Lung (tissue), 12 donors: ENCODE results near the gene NKAIN2. TPM values are rescaled to one million over a fixed set of nuclear protein-coding genes. Genes with fewer than 3 reads are reported as not detected.

Experiments
- ATAC-seq: fragments of 200-7000 bp; cut with Tn5 transposase; one replicate; pipeline ENCODE4 v1.9.1; 2020; ENCODE audit warnings: moderate number of reproducible peaks; ENCODE audit not compliant: insufficient read depth, low FRiP score
- DNase-seq, 3 donors: peaks; one replicate each; pipeline ENCODE4 v3.0.0-alpha.2; 2013 to 2017
- H3K27ac ChIP-seq, 2 donors: one replicate each; pipeline ENCODE4 v1.5.1; 2013; ENCODE audit warnings: mild to moderate bottlenecking in 2 of 2, moderate library complexity in 2 of 2, control low read depth in 1 of 2, inconsistent platforms in 1 of 2, low read depth in 1 of 2, low read length in 1 of 2
- H3K27me3 ChIP-seq, 3 donors: one replicate each; pipeline ENCODE4 v1.5.1; 2013; ENCODE audit warnings: low read length in 2 of 3; ENCODE audit not compliant: control insufficient read depth in 3 of 3, insufficient read depth in 3 of 3
- H3K36me3 ChIP-seq, 4 donors: one replicate each; pipeline ENCODE4 v1.5.1; 2013; ENCODE audit warnings: low read length in 4 of 4, mild to moderate bottlenecking in 1 of 4, moderate library complexity in 1 of 4; ENCODE audit not compliant: control insufficient read depth in 4 of 4, insufficient read depth in 4 of 4
- H3K4me1 ChIP-seq, 5 donors: one replicate each; pipeline ENCODE4 v1.5.1; 2013; ENCODE audit warnings: low read length in 5 of 5, mild to moderate bottlenecking in 2 of 5, moderate library complexity in 1 of 5; ENCODE audit not compliant: control insufficient read depth in 5 of 5, insufficient read depth in 5 of 5
- H3K4me3 ChIP-seq: one replicate; pipeline ENCODE4 v1.5.1; 2013; ENCODE audit warnings: mild to moderate bottlenecking, control low read depth, moderate library complexity
- H3K9ac ChIP-seq, 2 donors: one replicate each; pipeline ENCODE4 v1.5.1; 2013; ENCODE audit warnings: low read length in 2 of 2, control low read depth in 1 of 2; ENCODE audit not compliant: insufficient read depth in 1 of 2
- H3K9me3 ChIP-seq, 4 donors: one replicate each; pipeline ENCODE4 v1.5.1; 2013; ENCODE audit warnings: low read length in 3 of 4, mild to moderate bottlenecking in 1 of 4, moderate library complexity in 1 of 4; ENCODE audit not compliant: control insufficient read depth in 4 of 4, insufficient read depth in 3 of 4
- CTCF ChIP-seq: IDR thresholded peaks from 2 replicates; pipeline ENCODE4 v1.5.1; 2012; ENCODE audit warnings: mild to moderate bottlenecking; ENCODE audit errors: control extremely low read depth, extremely low read depth
- WGBS, 2 donors: extraction: QIAGEN DNeasy Blood & Tissue Kit; methylation state at CpG; one replicate each; pipeline ENCODE4 v1.1.7; 2013; 5-methylcytosine and 5-hydroxymethylcytosine counted together
- polyA plus RNA-seq, 2 donors: library from polyadenylated mRNA; stranded (reverse); fragments of 200-250 nt; gene quantifications; one replicate each; pipeline ENCODE4 v1.2.1, GENCODE V29; 2013
- total RNA-seq, 2 donors: library from RNA; depleted of rRNA in 1 of 2; stranded (reverse); fragments of >200 nt in 1 of 2; gene quantifications; one replicate each; pipeline ENCODE4 v1.2.1, GENCODE V29; 2014 to 2021
- donor health status: control.
- donor health status: control.
- donor health status: Bipolar disorder and iron deficiency.
- donor health status: healthy.
- donor health status: DM: yes; HTN: yes; CAD: no.

NKAIN2 gene
- total and polyA plus RNA-seq, 4 donors, result 0.01 to 4.4 TPM; not detected in 2

DNA sequence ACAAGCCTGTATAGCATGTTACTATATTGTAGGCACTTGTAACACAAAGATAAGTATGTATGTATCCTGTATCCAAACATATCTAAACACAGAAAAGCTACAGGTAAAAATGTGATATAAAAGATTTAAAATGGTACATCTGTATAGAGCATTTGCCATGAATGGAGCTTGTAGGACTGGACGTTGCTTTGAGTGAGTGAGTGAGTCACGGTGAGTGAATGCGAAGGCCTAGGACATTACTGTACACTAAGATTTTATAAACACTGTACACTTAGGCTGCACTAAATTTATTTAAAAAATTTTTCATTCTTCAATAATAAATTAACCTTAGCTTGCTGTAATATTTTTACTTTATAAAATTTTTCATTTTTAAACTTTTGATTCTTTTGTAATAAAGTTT lies 136.9 kb downstream of the NKAIN2 start:
- ATAC-seq, result no peak
- Histone ChIP-seq H3K4me1 (peaks cover 0 to 4% (median 0%) of the 10 kb centered on the region in 5 donors), H3K9ac (no peak overlapping the region), H3K4me3 (no peak overlapping the region), H3K27ac (no peak overlapping the region), H3K27me3 (no peaks in the 10 kb centered on the region), H3K9me3 (no peaks in the 10 kb centered on the region), H3K36me3 (no peaks in the 10 kb centered on the region)
- TF ChIP-seq CTCF, result no peak
- 92 to 97% methylated on average over 3 of the region's 3 CpGs for WGBS, 2 donors
- DNase-seq, result no peak

DNA sequence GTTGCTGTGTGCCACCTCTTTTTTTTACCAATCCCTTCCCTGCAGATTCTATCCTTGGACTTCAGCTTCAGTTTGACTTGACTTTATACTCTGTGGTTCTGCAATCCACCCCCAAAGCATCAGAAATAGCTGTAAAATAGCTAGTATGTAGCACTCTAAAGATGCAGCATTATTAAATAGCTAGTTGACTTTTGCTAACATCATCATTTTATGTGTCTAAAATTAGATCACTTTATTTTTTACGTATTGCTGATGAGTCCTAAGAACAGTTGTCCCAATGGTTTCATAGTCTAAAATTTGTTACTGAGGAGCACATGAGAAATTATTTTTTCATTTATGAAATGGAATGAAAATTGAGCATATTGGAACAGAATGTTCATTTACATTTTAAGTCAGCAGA lies 138.2 kb downstream of the NKAIN2 start:
- no peak for DNase-seq
- Histone ChIP-seq H3K9ac (no peak overlapping the region), H3K4me3 (no peak overlapping the region), H3K4me1 (peaks cover 0 to 4% (median 0%) of the 10 kb centered on the region in 5 donors), H3K27me3 (peaks cover 0 to 3% (median 0%) of the 10 kb centered on the region in 3 donors), H3K36me3 (no peaks in the 10 kb centered on the region), H3K9me3 (no peaks in the 10 kb centered on the region), H3K27ac (no peak overlapping the region)
- WGBS, 2 donors, result 79 to 91% methylated on average over 1 of the region's 1 CpG
- no peak for ATAC-seq
- TF ChIP-seq CTCF, result no peak

DNA sequence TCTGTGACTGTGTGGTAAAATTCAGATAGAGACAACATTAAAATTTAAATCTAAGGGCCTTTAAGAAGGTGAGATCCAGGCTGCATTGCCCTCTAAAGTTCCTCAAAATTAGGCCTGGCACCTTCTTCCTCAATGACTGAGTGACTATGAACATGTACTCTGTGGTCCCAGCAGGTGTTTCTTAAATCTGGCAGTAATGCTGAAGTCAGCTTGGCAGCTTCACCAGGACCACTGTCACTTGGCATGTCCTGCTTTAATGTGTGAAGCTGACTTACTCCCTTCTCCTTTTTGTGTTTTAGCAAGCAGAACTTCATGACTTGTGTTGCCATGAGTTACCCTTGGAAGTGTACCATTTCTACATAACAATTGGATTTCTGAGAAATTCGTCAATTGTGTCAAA lies 141.7 kb downstream of the NKAIN2 start:
- Histone ChIP-seq H3K4me1 (peaks cover 0 to 4% (median 0%) of the 10 kb centered on the region in 5 donors), H3K9ac (no peak overlapping the region), H3K9me3 (peaks cover 0 to 3% (median 0%) of the 10 kb centered on the region in 4 donors), H3K27me3 (peaks cover 0 to 3% (median 0%) of the 10 kb centered on the region in 3 donors), H3K36me3 (no peaks in the 10 kb centered on the region), H3K27ac (no peak overlapping the region), H3K4me3 (no peak overlapping the region)
- WGBS, 2 donors, result 79 to 84% methylated on average over 1 of the region's 1 CpG
- no peak for TF ChIP-seq CTCF
- no peak for DNase-seq
- ATAC-seq, result no peak

- TF ChIP-seq CTCF, result no peak
- no peak for DNase-seq
- 95 to 99% methylated on average over 4 of the region's 4 CpGs for WGBS, 2 donors
Measured at GRCh38 chr6:123953920-123954319, 150.3 kb downstream of the NKAIN2 start.

More at GRCh38 chr6:123953920-123954319, 150.3 kb downstream of the NKAIN2 start:
- no peaks in the 10 kb centered on the region for H3K4me1 ChIP-seq
- no peak overlapping the region for H3K9ac ChIP-seq
- peaks cover 0 to 6% (median 1%) of the 10 kb centered on the region in 4 donors for H3K9me3 ChIP-seq
- no peak overlapping the region for H3K27ac ChIP-seq
- H3K4me3 ChIP-seq, result no peak overlapping the region
- no peak for ATAC-seq
- H3K27me3 ChIP-seq, result no peaks in the 10 kb centered on the region
- H3K36me3 ChIP-seq, result no peaks in the 10 kb centered on the region
